HEK293 (cell line): ENCODE data around the gene RNF123.
A peak's percentile ranks its signal among the peaks of the same experiment; 100 is the strongest.

Experiments
- CTCF ChIA-PET: fragments of 350-600 bp; formaldehyde crosslinking; extraction: SDS; loops from one replicate; lab custom pipeline; 2021; ENCODE audit warnings: antibody characterized with exemption; lab: Yijun Ruan, JAX
- POLR2A ChIA-PET: fragments of 300-600 bp; formaldehyde crosslinking; extraction: SDS; loops from one replicate; lab custom pipeline; 2020; ENCODE audit warnings: antibody characterized with exemption, inconsistent platforms; lab: Yijun Ruan, JAX
- H3K27ac ChIP-seq: fragments of 200-500 bp; sonication (Bioruptor generic); 2 replicates; pipeline ENCODE4 v1.5.1; 2014; ENCODE audit warnings: low read depth, low read length, control low read depth, inconsistent platforms; ENCODE audit errors: extremely low read depth
- H3K36me3 ChIP-seq, 2 experiments: fragments of 200-500 bp in 1 of 2; sonication (Bioruptor generic) in 1 of 2; 1 replicate in 1 of 2; 2 replicates in 1 of 2; pipeline ENCODE4 v1.5.1; 2014 to 2017; ENCODE audit warnings: inconsistent platforms in 2 of 2, low read length in 2 of 2; ENCODE audit not compliant: control insufficient read depth in 2 of 2, insufficient read depth in 1 of 2
- H3K4me1 ChIP-seq: fragments of 200-500 bp; sonication (Bioruptor generic); 2 replicates; pipeline ENCODE4 v1.5.1; 2014; ENCODE audit warnings: mild to moderate bottlenecking, low read length, inconsistent platforms; ENCODE audit not compliant: control insufficient read depth, insufficient read depth
- H3K4me3 ChIP-seq: 2 replicates; pipeline ENCODE4 v1.5.1; 2011; ENCODE audit warnings: low read depth, mild to moderate bottlenecking, control low read depth, low read length, moderate library complexity
- H3K9me3 ChIP-seq: fragments of 200-500 bp; sonication (Bioruptor generic); 2 replicates; pipeline ENCODE4 v1.5.1; 2014; ENCODE audit warnings: low read depth, low read length, inconsistent platforms; ENCODE audit not compliant: control insufficient read depth, insufficient read depth
- KLF1 ChIP-seq: fragments of 450-650 bp; formaldehyde crosslinking; IDR thresholded peaks from 2 replicates; pipeline ENCODE4 v1.5.1; 2016; ENCODE audit warnings: missing biosample characterization, missing genetic modification characterization
- OSR2 ChIP-seq: fragments of 450-650 bp; formaldehyde crosslinking; IDR thresholded peaks from 2 replicates; pipeline ENCODE4 v1.5.1; 2016; ENCODE audit warnings: missing biosample characterization, missing genetic modification characterization
- SCRT2 ChIP-seq: fragments of 450-650 bp; formaldehyde crosslinking; IDR thresholded peaks from 2 replicates; pipeline ENCODE4 v1.5.1; 2016; ENCODE audit warnings: missing biosample characterization, missing genetic modification characterization
- SP2 ChIP-seq: fragments of 450-650 bp; formaldehyde crosslinking; IDR thresholded peaks from 2 replicates; pipeline ENCODE4 v1.5.1; 2016; ENCODE audit warnings: missing biosample characterization, missing genetic modification characterization
- ZFP37 ChIP-seq: fragments of 450-650 bp; formaldehyde crosslinking; IDR thresholded peaks from 2 replicates; pipeline ENCODE4 v1.5.1; 2016; ENCODE audit warnings: missing biosample characterization, missing genetic modification characterization
- ZNF114 ChIP-seq: fragments of 450-650 bp; formaldehyde crosslinking; IDR thresholded peaks from 2 replicates; pipeline ENCODE4 v1.5.0; 2017; ENCODE audit warnings: missing biosample characterization, missing genetic modification characterization
- ZNF529 ChIP-seq: fragments of 450-650 bp; formaldehyde crosslinking; IDR thresholded peaks from 2 replicates; pipeline ENCODE4 v1.5.1; 2017; ENCODE audit warnings: missing genetic modification characterization, missing biosample characterization; ENCODE audit not compliant: insufficient replicate concordance
- ZNF530 ChIP-seq: fragments of 450-650 bp; formaldehyde crosslinking; IDR thresholded peaks from 2 replicates; pipeline ENCODE4 v1.5.1; 2016; ENCODE audit warnings: low read depth, missing biosample characterization, missing genetic modification characterization
- ZNF707 ChIP-seq: fragments of 450-650 bp; formaldehyde crosslinking; IDR thresholded peaks from 2 replicates; pipeline ENCODE4 v1.5.1; 2016; ENCODE audit warnings: missing biosample characterization, missing genetic modification characterization
- ZNF791 ChIP-seq: fragments of 450-650 bp; formaldehyde crosslinking; IDR thresholded peaks from 2 replicates; pipeline ENCODE4 v1.5.1; 2016; ENCODE audit warnings: missing biosample characterization, missing genetic modification characterization
- ZNF830 ChIP-seq: fragments of 450-650 bp; IDR thresholded peaks from 2 replicates; pipeline ENCODE4 v1.5.0; 2018; ENCODE audit warnings: missing biosample characterization, missing genetic modification characterization, low read depth, mild to moderate bottlenecking, moderate library complexity
- ZNF837 ChIP-seq: fragments of 450-650 bp; formaldehyde crosslinking; IDR thresholded peaks from 2 replicates; pipeline ENCODE4 v1.5.1; 2016; ENCODE audit warnings: missing biosample characterization, missing genetic modification characterization
- TF ChIP-seq, protein P1 (sequence below): fragments of 450-650 bp; formaldehyde crosslinking; IDR thresholded peaks from 2 replicates; pipeline ENCODE4 v1.5.0; 2017; ENCODE audit warnings: missing biosample characterization, missing genetic modification characterization, borderline replicate concordance
- TF ChIP-seq, protein P2 (sequence below): fragments of 450-650 bp; formaldehyde crosslinking; IDR thresholded peaks from 2 replicates; pipeline ENCODE4 v1.5.1; 2017; ENCODE audit warnings: missing biosample characterization, missing genetic modification characterization

Gene RNF123

DNA sequence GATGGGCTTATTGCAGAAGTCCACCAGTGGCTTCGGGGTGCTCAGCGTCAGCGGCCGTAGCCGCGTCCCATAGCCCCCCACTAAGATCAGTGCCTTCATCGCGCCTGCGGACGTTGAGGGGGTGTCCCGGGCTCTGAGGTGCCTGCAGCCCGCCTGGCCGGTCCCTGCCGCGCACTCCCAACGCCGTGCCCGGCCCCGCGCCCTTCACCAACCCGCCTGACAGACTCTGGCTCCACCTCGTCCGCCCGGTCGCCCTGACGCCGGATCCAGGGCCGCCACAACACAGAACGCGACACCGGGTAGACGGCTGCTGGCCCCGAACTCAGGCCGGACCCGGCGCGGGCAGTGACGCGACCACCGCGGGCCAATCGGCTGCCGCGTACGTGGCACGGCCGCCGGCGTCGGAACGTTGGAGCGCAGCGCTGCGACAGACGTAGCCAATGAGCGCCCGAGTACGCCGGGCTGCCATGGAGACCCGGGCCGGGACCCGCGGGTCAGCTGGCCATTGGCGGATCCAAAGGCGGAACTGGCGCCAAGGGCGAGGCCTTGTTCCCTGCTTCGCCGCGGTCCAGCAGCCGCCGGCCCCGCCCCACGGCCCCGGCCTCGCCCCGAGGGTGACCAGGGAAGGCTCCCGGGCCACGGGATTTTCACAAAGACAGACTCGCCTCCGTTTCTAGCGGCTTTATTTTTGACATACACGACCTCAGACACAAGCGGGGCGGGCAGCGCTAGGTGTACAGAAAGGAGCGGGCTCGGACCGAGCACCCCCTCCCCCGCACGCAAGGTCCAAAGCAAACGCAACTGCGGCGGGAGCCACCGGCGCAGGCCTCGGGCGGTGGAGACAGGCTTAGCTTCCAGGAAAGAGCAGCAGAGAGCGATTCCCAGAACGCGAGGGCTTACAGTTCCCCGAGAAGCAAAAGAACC is 34.5 kb downstream of the RNF123 start, which contains the start of gene GMPPB (continued):
- TF ChIP-seq ZFP37 (tag by site-specific recombination) (peak; percentile 36; the same call in 1 of the 2 replicates), ZNF837 (tag by site-specific recombination) (peak; percentile 57; the same call in 1 of the 2 replicates), ZNF830 (no peak), OSR2 (tag by site-specific recombination) (no peak), ZNF707 (tag by site-specific recombination) (no peak), ZNF114 (tag by site-specific recombination) (no peak), ZNF529 (tag by site-specific recombination) (no peak)
- TF ChIP-seq, protein P1, sequence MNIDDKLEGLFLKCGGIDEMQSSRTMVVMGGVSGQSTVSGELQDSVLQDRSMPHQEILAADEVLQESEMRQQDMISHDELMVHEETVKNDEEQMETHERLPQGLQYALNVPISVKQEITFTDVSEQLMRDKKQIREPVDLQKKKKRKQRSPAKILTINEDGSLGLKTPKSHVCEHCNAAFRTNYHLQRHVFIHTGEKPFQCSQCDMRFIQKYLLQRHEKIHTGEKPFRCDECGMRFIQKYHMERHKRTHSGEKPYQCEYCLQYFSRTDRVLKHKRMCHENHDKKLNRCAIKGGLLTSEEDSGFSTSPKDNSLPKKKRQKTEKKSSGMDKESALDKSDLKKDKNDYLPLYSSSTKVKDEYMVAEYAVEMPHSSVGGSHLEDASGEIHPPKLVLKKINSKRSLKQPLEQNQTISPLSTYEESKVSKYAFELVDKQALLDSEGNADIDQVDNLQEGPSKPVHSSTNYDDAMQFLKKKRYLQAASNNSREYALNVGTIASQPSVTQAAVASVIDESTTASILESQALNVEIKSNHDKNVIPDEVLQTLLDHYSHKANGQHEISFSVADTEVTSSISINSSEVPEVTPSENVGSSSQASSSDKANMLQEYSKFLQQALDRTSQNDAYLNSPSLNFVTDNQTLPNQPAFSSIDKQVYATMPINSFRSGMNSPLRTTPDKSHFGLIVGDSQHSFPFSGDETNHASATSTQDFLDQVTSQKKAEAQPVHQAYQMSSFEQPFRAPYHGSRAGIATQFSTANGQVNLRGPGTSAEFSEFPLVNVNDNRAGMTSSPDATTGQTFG: no peak
- TF ChIP-seq, protein P2, sequence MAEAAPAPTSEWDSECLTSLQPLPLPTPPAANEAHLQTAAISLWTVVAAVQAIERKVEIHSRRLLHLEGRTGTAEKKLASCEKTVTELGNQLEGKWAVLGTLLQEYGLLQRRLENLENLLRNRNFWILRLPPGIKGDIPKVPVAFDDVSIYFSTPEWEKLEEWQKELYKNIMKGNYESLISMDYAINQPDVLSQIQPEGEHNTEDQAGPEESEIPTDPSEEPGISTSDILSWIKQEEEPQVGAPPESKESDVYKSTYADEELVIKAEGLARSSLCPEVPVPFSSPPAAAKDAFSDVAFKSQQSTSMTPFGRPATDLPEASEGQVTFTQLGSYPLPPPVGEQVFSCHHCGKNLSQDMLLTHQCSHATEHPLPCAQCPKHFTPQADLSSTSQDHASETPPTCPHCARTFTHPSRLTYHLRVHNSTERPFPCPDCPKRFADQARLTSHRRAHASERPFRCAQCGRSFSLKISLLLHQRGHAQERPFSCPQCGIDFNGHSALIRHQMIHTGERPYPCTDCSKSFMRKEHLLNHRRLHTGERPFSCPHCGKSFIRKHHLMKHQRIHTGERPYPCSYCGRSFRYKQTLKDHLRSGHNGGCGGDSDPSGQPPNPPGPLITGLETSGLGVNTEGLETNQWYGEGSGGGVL (tag by site-specific recombination): 0 out of 2 replicates have a peak, but pooled peaks have one; percentile 25

GRCh38 chr3:49724586-49724985 is 35.2 kb downstream of the RNF123 start:
- H3K36me3 ChIP-seq: peaks cover 0 to 74% of the 10 kb centered on the region in 2 experiments; a peak in 2 of 3 replicates
- peak overlapping the region; percentile 85 for H3K27ac ChIP-seq
- TF ChIP-seq SP2: no peak
- TF ChIP-seq KLF1 (tag by site-specific recombination): 0 out of 2 replicates have a peak, but pooled peaks have one; percentile 8
- no peak for TF ChIP-seq ZNF530 (tag by site-specific recombination)
- TF ChIP-seq, all 188 proteins: peak for 1
- Histone ChIP-seq H3K4me3 (peak overlapping the region; percentile 57; the same call in 1 of the 2 replicates), H3K9me3 (no peaks in the 10 kb centered on the region), H3K4me1 (no peaks in the 10 kb centered on the region)
- CTCF ChIA-PET: interaction anchor here (0.7 kb wide), 1 partner anchor 121 kb away, joined by 3 read pairs; no protein-coding TSS in a partner anchor
- POLR2A ChIA-PET: interaction anchor here (1.0 to 1.4 kb wide), 3 partner anchors 8 to 62 kb away, joined by 3 to 4 read pairs (median 3); partner anchors contain the start of gene IP6K1

GRCh38 chr3:49725906-49726681 is 36.7 kb downstream of the RNF123 start:
- Histone ChIP-seq H3K27ac (no peak overlapping the region), H3K4me3 (no peak overlapping the region)
- POLR2A ChIA-PET: no interaction called here
- peak; percentile 37 for TF ChIP-seq SCRT2
- no peak for TF ChIP-seq ZNF791 (tag by site-specific recombination)
- TF ChIP-seq, all 188 proteins: peak for 1
- CTCF ChIA-PET: no interaction called here
- peaks cover 3 to 76% of the 10 kb centered on the region in 2 experiments; a peak in 2 of 3 replicates for H3K36me3 ChIP-seq
- no peaks in the 10 kb centered on the region for H3K9me3 ChIP-seq
- no peaks in the 10 kb centered on the region for H3K4me1 ChIP-seq
